Subcutaneous abdominal adipose tissue (tissue), 5 donors: ENCODE data around the gene SUB1.

Experiments used
- H3K27ac ChIP-seq: one replicate; pipeline ENCODE4 v1.7.0; 2013; ENCODE audit warnings: low read depth, mild to moderate bottlenecking, inconsistent platforms, low read length, moderate library complexity
- H3K27me3 ChIP-seq, 5 donors: one replicate each; pipeline ENCODE4 v1.7.0; 2013; ENCODE audit warnings: low read length in 5 of 5, inconsistent platforms in 1 of 5; ENCODE audit not compliant: control insufficient read depth in 5 of 5, insufficient read depth in 4 of 5
- H3K36me3 ChIP-seq, 5 donors: one replicate each; pipeline ENCODE4 v1.7.0; 2013; ENCODE audit warnings: low read length in 5 of 5; ENCODE audit not compliant: control insufficient read depth in 5 of 5, insufficient read depth in 5 of 5
- H3K4me1 ChIP-seq, 5 donors: one replicate each; pipeline ENCODE4 v1.7.0; 2013; ENCODE audit warnings: low read length in 5 of 5, mild to moderate bottlenecking in 3 of 5, moderate library complexity in 1 of 5; ENCODE audit not compliant: control insufficient read depth in 5 of 5, insufficient read depth in 5 of 5
- H3K4me3 ChIP-seq, 5 donors: one replicate each; pipeline ENCODE4 v1.7.0; 2013; ENCODE audit warnings: low read length in 5 of 5, low read depth in 1 of 5
- H3K9ac ChIP-seq, 5 donors: one replicate each; pipeline ENCODE4 v1.7.0; 2013; ENCODE audit warnings: low read length in 5 of 5, mild to moderate bottlenecking in 4 of 5, moderate library complexity in 3 of 5
- H3K9me3 ChIP-seq, 5 donors: one replicate each; pipeline ENCODE4 v1.7.0; 2013; ENCODE audit warnings: low read length in 5 of 5; ENCODE audit not compliant: control insufficient read depth in 5 of 5
- donor health status: healthy.
- donor health status: healthy.
- donor health status: healthy.
- donor health status: healthy.
- donor health status: healthy.

SUB1 gene

GRCh38 chr5:32612134-32612888 lies 27.0 kb downstream of the SUB1 start:
- H3K4me1 ChIP-seq: peaks cover 3 to 18% (median 12%) of the 10 kb centered on the region in 5 donors
- no peak overlapping the region for H3K27ac ChIP-seq

GRCh38 chr5:32613050-32613672 lies 27.8 kb downstream of the SUB1 start:
- H3K27me3 ChIP-seq: no peaks in the 10 kb centered on the region
- H3K36me3 ChIP-seq: peaks cover 0 to 8% (median 3%) of the 10 kb centered on the region in 5 donors
- H3K9ac ChIP-seq: no peak overlapping the region
- peaks cover 3 to 18% (median 12%) of the 10 kb centered on the region in 5 donors for H3K4me1 ChIP-seq
- H3K9me3 ChIP-seq: no peaks in the 10 kb centered on the region
- H3K27ac ChIP-seq: no peak overlapping the region
- peak overlapping the region in 1 of 5 donors; percentile 29 for H3K4me3 ChIP-seq

More at GRCh38 chr5:32612134-32612888, 27.0 kb downstream of the SUB1 start:
- Histone ChIP-seq H3K27me3 (no peaks in the 10 kb centered on the region), H3K9me3 (no peaks in the 10 kb centered on the region), H3K9ac (no peak overlapping the region), H3K36me3 (peaks cover 0 to 15% (median 10%) of the 10 kb centered on the region in 5 donors), H3K4me3 (no peak overlapping the region)

GRCh38 chr5:32615236-32615635 lies 29.9 kb downstream of the SUB1 start:
- H3K4me1 ChIP-seq: peaks cover 3 to 14% (median 12%) of the 10 kb centered on the region in 5 donors

GRCh38 chr5:32618962-32619361 lies 33.6 kb downstream of the SUB1 start:
- H3K9ac ChIP-seq: no peak overlapping the region
- H3K4me1 ChIP-seq: peaks cover 0 to 16% (median 12%) of the 10 kb centered on the region in 5 donors
- H3K27me3 ChIP-seq: no peaks in the 10 kb centered on the region
- H3K27ac ChIP-seq: no peak overlapping the region
- H3K36me3 ChIP-seq: no peaks in the 10 kb centered on the region
- H3K9me3 ChIP-seq: no peaks in the 10 kb centered on the region
- H3K4me3 ChIP-seq: no peak overlapping the region

More at GRCh38 chr5:32615236-32615635, 29.9 kb downstream of the SUB1 start:
- no peak overlapping the region for H3K9ac ChIP-seq
- peaks cover 0 to 4% (median 0%) of the 10 kb centered on the region in 5 donors for H3K36me3 ChIP-seq
- H3K9me3 ChIP-seq: no peaks in the 10 kb centered on the region
- no peak overlapping the region for H3K4me3 ChIP-seq
- no peak overlapping the region for H3K27ac ChIP-seq
- H3K27me3 ChIP-seq: no peaks in the 10 kb centered on the region

GRCh38 chr5:32621256-32621655 lies 35.9 kb downstream of the SUB1 start:
- peak overlapping the region in 1 of 5 donors; percentile 12 for H3K4me3 ChIP-seq

GRCh38 chr5:32625106-32625505 lies 39.7 kb downstream of the SUB1 start:
- Histone ChIP-seq H3K4me3 (no peak overlapping the region), H3K36me3 (no peaks in the 10 kb centered on the region)

More at GRCh38 chr5:32621256-32621655, 35.9 kb downstream of the SUB1 start:
- H3K27me3 ChIP-seq: no peaks in the 10 kb centered on the region
- no peaks in the 10 kb centered on the region for H3K36me3 ChIP-seq
- peaks cover 0 to 16% (median 12%) of the 10 kb centered on the region in 5 donors for H3K4me1 ChIP-seq
- H3K27ac ChIP-seq: no peak overlapping the region
- H3K9me3 ChIP-seq: no peaks in the 10 kb centered on the region
- peak overlapping the region in 1 of 5 donors; percentile 3 for H3K9ac ChIP-seq

GRCh38 chr5:32625547-32625946 lies 40.2 kb downstream of the SUB1 start:
- H3K27me3 ChIP-seq: no peaks in the 10 kb centered on the region
- H3K9ac ChIP-seq: no peak overlapping the region
- H3K9me3 ChIP-seq: no peaks in the 10 kb centered on the region
- H3K4me1 ChIP-seq: peaks cover 3 to 33% (median 26%) of the 10 kb centered on the region in 5 donors
- no peak overlapping the region for H3K27ac ChIP-seq
- H3K4me3 ChIP-seq: no peak overlapping the region
- H3K36me3 ChIP-seq: no peaks in the 10 kb centered on the region

More at GRCh38 chr5:32625106-32625505, 39.7 kb downstream of the SUB1 start:
- no peak overlapping the region for H3K9ac ChIP-seq
- H3K9me3 ChIP-seq: no peaks in the 10 kb centered on the region
- H3K27ac ChIP-seq: no peak overlapping the region
- H3K4me1 ChIP-seq: peaks cover 3 to 36% (median 27%) of the 10 kb centered on the region in 5 donors
- H3K27me3 ChIP-seq: no peaks in the 10 kb centered on the region

- no peak overlapping the region for H3K27ac ChIP-seq
- no peaks in the 10 kb centered on the region for H3K27me3 ChIP-seq
- no peaks in the 10 kb centered on the region for H3K36me3 ChIP-seq
Observed at GRCh38 chr5:32627219-32627870, 42.0 kb downstream of the SUB1 start.

GRCh38 chr5:32628049-32628844 lies 42.9 kb downstream of the SUB1 start:
- no peaks in the 10 kb centered on the region for H3K27me3 ChIP-seq
- no peaks in the 10 kb centered on the region for H3K36me3 ChIP-seq
- peaks cover 3 to 24% (median 15%) of the 10 kb centered on the region in 5 donors for H3K4me1 ChIP-seq
- H3K27ac ChIP-seq: no peak overlapping the region
- no peak overlapping the region for H3K4me3 ChIP-seq
- no peak overlapping the region for H3K9ac ChIP-seq
- no peaks in the 10 kb centered on the region for H3K9me3 ChIP-seq

More at GRCh38 chr5:32627219-32627870, 42.0 kb downstream of the SUB1 start:
- Histone ChIP-seq H3K9ac (no peak overlapping the region), H3K4me1 (peaks cover 3 to 24% (median 15%) of the 10 kb centered on the region in 5 donors), H3K9me3 (no peaks in the 10 kb centered on the region), H3K4me3 (no peak overlapping the region)
